ENCODE measurements around the gene BCL11A. TPM values are rescaled to one million over a fixed set of nuclear protein-coding genes. Genes with fewer than 3 reads are reported as not detected.

BCL11A gene
- total RNA-seq, 3 donors from 2014 or later, result 0.38 to 2.6 (median 0.87) TPM

GRCh38 chr2:60478660-60479059, 74.8 kb downstream of the BCL11A start:
- no peaks in the 10 kb centered on the region for H3K9me3 Mint-ChIP-seq
- DNase-seq (no peak), ATAC-seq (no peak)
- no peak overlapping the region for H3K4me3 Mint-ChIP-seq
- peaks cover 4% of the 10 kb centered on the region for H3K4me1 Mint-ChIP-seq (ENCODE audit: low read depth)
- no peaks in the 10 kb centered on the region for H3K36me3 Mint-ChIP-seq (ENCODE audit: insufficient read depth)
- peaks cover 4% of the 10 kb centered on the region for H3K27me3 Mint-ChIP-seq (ENCODE audit: low read depth)

DNA sequence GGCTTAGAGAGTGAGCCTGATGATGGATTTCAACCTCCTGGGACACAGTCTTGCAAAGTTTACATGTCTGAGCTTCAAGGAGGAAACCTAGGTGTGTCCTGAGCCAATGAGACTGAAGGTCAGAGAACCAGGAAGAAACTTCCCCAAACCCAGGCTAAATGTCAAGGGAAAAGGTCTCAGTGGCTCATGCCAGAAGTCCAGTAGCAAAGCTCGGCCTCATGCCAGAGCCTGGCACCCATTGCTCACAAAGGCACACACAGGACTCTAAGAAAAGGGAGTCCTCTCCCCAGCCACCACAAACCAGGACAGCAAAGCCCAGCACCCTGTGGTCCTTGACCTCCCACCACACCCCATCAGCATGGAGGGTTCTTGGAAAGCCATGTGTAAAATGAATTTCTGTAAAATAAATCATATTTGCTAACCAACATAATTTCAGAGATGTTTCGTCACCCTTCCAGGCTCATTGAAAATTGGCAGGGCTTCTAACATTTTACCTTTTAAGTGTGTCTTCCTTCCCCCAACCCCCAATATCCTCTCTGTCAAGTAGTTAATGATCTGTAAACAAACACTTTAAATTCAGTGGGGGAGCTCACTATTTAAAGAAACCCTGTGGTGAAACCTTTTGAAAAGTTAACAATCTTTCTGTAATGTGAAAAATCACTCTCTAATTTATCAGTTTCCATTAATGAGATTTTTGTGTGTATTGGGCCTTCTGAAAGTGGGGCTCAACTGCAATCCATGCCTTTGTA, 77.1 kb downstream of the BCL11A start:
- DNase-seq (no peak), ATAC-seq (no peak)
- H3K4me3 Mint-ChIP-seq, result no peak overlapping the region
- no peaks in the 10 kb centered on the region for H3K27me3 Mint-ChIP-seq (ENCODE audit: low read depth)
- H3K36me3 Mint-ChIP-seq (ENCODE audit: insufficient read depth), result no peaks in the 10 kb centered on the region
- peaks cover 2% of the 10 kb centered on the region for H3K4me1 Mint-ChIP-seq (ENCODE audit: low read depth)
- H3K9me3 Mint-ChIP-seq, result no peaks in the 10 kb centered on the region

DNA sequence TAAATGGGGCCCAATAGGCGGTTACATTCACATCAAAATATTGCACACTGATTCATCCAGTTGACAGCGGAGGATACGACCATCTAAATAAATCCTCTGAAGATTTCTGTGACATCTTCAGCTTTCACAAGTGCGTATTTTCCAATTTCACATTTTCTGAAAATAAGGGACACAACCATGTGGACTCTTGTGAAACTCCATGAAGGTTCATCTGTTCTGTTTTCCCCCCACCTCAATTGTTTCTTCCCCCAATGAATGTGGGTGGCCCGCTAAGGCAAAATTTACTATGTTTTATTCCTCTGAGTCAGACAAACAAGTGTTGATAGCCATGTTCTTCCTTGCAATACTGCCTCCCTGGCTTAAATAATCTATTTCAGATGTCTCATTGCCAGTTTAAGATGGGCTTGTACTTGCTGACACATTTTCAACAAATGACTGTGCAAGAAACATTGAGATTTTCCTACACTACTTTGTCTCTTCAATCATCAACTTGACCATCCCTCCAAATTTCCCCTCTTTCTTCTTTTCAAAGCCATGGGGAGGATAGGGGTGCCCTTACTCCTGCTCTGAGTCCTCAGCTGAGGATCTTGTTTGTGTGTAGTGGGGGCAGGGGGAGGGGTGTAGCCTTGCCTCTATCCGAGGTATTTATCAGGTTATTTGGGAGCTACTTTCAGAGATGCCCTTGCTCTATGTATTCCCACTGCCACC, 78.2 kb downstream of the BCL11A start:
- H3K9me3 Mint-ChIP-seq, result no peaks in the 10 kb centered on the region
- no peaks in the 10 kb centered on the region for H3K27me3 Mint-ChIP-seq (ENCODE audit: low read depth)
- DNase-seq (no peak), ATAC-seq (no peak)
- no peaks in the 10 kb centered on the region for H3K4me1 Mint-ChIP-seq (ENCODE audit: low read depth)
- no peaks in the 10 kb centered on the region for H3K36me3 Mint-ChIP-seq (ENCODE audit: insufficient read depth)
- H3K4me3 Mint-ChIP-seq, result no peak overlapping the region

GRCh38 chr2:60474301-60474700, 79.2 kb downstream of the BCL11A start:
- H3K9me3 Mint-ChIP-seq, result no peaks in the 10 kb centered on the region
- H3K36me3 Mint-ChIP-seq (ENCODE audit: insufficient read depth), result no peaks in the 10 kb centered on the region
- H3K4me3 Mint-ChIP-seq, result no peak overlapping the region
- ATAC-seq, result no peak
- no peaks in the 10 kb centered on the region for H3K27me3 Mint-ChIP-seq (ENCODE audit: low read depth)
- no peak for DNase-seq
- H3K4me1 Mint-ChIP-seq (ENCODE audit: low read depth), result no peaks in the 10 kb centered on the region

DNA sequence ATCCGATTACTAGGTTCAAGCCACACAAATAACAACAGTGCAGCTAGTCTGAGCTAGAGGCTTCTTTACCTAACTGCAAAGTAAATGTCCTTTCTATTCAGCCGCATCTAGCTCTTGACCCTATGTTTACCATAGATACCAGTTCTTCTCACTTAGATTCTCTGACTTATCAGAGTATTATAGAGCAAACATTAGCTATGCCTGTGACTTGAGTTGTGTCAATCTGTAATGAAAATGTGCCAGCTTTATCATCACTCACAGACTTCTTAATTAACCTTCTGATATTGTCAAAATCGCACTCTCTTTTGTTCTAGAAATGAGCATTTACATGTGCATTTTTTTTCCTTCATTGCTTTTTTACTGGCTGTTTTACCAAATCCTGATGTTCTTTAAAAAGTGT, 79.9 kb downstream of the BCL11A start:
- no peak for ATAC-seq
- H3K4me1 Mint-ChIP-seq (ENCODE audit: low read depth), result no peaks in the 10 kb centered on the region
- H3K9me3 Mint-ChIP-seq, result no peaks in the 10 kb centered on the region
- H3K36me3 Mint-ChIP-seq (ENCODE audit: insufficient read depth), result no peaks in the 10 kb centered on the region
- H3K27me3 Mint-ChIP-seq (ENCODE audit: low read depth), result no peaks in the 10 kb centered on the region
- no peak overlapping the region for H3K4me3 Mint-ChIP-seq
- DNase-seq, result no peak

- H3K36me3 Mint-ChIP-seq (ENCODE audit: insufficient read depth), result no peaks in the 10 kb centered on the region
- DNase-seq (no peak), ATAC-seq (no peak)
- H3K4me1 Mint-ChIP-seq (ENCODE audit: low read depth), result no peaks in the 10 kb centered on the region
- H3K9me3 Mint-ChIP-seq, result no peaks in the 10 kb centered on the region
- no peaks in the 10 kb centered on the region for H3K27me3 Mint-ChIP-seq (ENCODE audit: low read depth)
- H3K4me3 Mint-ChIP-seq, result no peak overlapping the region
Observed at GRCh38 chr2:60472663-60473289, 80.7 kb downstream of the BCL11A start.

- Mint-ChIP-seq H3K36me3 (ENCODE audit: insufficient read depth) (no peaks in the 10 kb centered on the region), H3K4me1 (ENCODE audit: low read depth) (no peaks in the 10 kb centered on the region), H3K27me3 (ENCODE audit: low read depth) (no peaks in the 10 kb centered on the region), H3K9me3 (no peaks in the 10 kb centered on the region), H3K4me3 (no peak overlapping the region)
- ATAC-seq (no peak), DNase-seq (no peak)
Observed at GRCh38 chr2:60472041-60472440, 81.4 kb downstream of the BCL11A start.

DNA sequence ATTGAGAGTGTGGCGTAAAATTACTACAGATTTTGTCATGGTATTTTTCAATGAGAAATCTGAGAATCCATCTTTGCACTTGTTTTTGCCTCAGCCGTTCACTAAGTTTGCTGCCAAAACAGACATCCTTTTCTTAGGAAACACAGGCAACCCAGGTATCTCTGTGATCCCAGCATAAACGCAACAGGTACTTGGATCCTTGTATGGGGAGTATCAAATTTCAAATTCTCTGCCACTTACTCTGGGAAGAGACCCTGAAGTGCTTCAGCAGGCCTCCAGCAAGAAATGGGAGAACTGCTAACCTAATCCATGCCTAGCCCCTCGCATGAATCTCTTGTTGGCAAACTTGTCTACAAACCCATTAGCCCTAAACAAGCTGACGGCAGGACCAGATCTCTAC, 83.1 kb downstream of the BCL11A start:
- Mint-ChIP-seq H3K27me3 (ENCODE audit: low read depth) (no peaks in the 10 kb centered on the region), H3K4me3 (no peak overlapping the region), H3K4me1 (ENCODE audit: low read depth) (no peaks in the 10 kb centered on the region), H3K9me3 (no peaks in the 10 kb centered on the region), H3K36me3 (ENCODE audit: insufficient read depth) (no peaks in the 10 kb centered on the region)
- no peak for DNase-seq
- no peak for ATAC-seq

DNA sequence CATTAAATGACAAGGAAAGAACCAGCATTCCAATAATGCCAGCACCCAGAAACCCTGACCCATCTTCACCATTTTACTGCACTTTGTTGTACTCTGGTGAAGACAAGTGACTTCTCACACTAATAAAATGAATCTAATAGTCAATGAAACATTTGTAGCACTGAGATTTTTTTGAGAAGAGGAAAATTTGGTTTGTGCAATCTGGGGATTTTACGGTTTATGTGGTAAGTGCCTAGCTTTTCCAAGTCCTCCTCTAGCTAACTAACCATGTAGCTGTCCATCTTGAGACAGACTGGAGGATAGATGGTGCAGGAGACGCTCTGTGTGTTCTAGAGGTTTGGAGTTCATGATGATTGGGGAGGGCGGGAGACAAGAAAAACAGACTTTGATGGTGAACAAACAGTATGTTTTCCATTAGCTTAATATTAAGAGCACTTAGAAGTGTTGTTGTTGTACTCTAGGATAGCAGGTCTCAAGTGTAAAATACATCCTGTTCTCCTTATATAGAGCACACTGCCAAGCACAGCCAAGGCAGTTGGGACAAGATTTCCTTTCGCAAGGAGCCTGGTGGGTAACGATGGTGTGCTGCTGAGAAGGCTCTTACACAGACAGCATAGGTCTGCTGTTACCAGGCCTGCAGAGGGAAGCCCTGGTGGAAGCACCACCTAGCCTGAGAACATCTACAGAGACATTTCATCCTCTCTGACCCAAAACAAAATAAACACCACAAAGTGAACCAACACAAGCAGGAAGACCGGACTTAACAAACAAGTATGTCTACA, 83.7 kb downstream of the BCL11A start:
- DNase-seq (no peak), ATAC-seq (no peak)
- no peak overlapping the region for H3K4me3 Mint-ChIP-seq
- H3K4me1 Mint-ChIP-seq (ENCODE audit: low read depth), result no peaks in the 10 kb centered on the region
- no peaks in the 10 kb centered on the region for H3K36me3 Mint-ChIP-seq (ENCODE audit: insufficient read depth)
- H3K9me3 Mint-ChIP-seq, result no peaks in the 10 kb centered on the region
- no peaks in the 10 kb centered on the region for H3K27me3 Mint-ChIP-seq (ENCODE audit: low read depth)

DNA sequence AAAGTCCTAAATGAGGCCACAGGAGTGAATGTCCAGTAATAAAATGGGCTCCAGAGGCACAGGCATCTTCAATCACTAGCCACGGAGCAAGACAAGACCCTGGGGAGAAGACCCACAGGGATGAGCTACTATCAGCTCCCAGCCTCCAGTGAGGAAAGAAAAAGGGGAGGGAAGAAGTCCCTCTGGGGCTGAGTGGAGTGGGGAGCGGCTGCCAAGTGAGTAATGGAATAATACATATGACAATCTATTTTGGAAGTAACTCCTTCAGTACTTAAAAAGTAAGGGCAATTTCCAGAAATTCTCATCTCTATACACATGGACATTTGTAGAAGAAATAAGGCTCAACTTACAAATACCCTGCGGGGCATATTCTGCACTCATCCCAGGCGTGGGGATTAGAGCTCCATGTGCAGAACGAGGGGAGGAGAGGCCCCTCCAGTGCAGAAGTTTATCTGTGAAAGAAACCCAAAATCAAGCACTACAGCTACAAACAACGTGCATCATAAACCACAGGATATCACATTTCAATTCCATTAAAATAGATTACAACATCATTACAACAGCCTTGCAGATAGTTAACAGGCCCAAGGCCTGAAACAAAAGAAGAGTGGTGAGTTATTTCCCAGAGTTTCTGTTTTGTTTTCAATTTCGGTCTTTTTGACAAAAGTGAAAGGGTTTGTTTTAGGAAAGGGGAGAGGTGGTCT, 84.9 kb downstream of the BCL11A start:
- Mint-ChIP-seq H3K9me3 (no peaks in the 10 kb centered on the region), H3K36me3 (ENCODE audit: insufficient read depth) (no peaks in the 10 kb centered on the region), H3K4me3 (no peak overlapping the region), H3K27me3 (ENCODE audit: low read depth) (peaks cover 2% of the 10 kb centered on the region), H3K4me1 (ENCODE audit: low read depth) (no peaks in the 10 kb centered on the region)
- no peak for DNase-seq
- no peak for ATAC-seq

- H3K4me3 Mint-ChIP-seq, result no peak overlapping the region
- H3K36me3 Mint-ChIP-seq (ENCODE audit: insufficient read depth), result no peaks in the 10 kb centered on the region
- peaks cover 2% of the 10 kb centered on the region for H3K27me3 Mint-ChIP-seq (ENCODE audit: low read depth)
- no peak for ATAC-seq
- no peak for DNase-seq
- H3K9me3 Mint-ChIP-seq, result no peaks in the 10 kb centered on the region
- H3K4me1 Mint-ChIP-seq (ENCODE audit: low read depth), result no peaks in the 10 kb centered on the region
Observed at GRCh38 chr2:60466161-60466702, 87.2 kb downstream of the BCL11A start.

DNA sequence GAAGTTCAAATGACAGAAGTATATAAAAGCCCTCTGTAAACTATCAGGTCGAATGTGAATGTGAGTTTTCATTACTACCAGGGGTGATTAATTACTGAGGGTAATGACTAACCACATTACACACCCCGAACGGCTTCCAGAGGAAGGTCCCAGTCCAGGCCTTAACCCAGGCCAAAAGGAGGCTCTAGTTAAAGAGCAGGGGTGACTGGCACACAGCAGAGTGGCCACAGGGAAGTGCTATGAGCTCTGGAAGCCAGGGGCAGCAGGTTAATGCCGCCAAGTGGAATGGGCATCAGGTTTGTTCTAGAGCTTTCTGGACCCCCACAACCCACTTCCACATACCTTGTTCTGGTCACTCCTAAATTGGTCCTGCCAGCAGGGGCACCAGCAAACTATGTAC, 87.7 kb downstream of the BCL11A start:
- H3K4me1 Mint-ChIP-seq (ENCODE audit: low read depth), result no peaks in the 10 kb centered on the region
- peaks cover 2% of the 10 kb centered on the region for H3K27me3 Mint-ChIP-seq (ENCODE audit: low read depth)
- H3K9me3 Mint-ChIP-seq, result no peaks in the 10 kb centered on the region
- H3K4me3 Mint-ChIP-seq, result no peak overlapping the region
- H3K36me3 Mint-ChIP-seq (ENCODE audit: insufficient read depth), result no peaks in the 10 kb centered on the region
- ATAC-seq, result no peak
- no peak for DNase-seq

- H3K9me3 Mint-ChIP-seq, result no peaks in the 10 kb centered on the region
Observed at GRCh38 chr2:60463249-60463648, 90.2 kb downstream of the BCL11A start.

More at GRCh38 chr2:60463249-60463648, 90.2 kb downstream of the BCL11A start:
- ATAC-seq (no peak), DNase-seq (no peak)
- Mint-ChIP-seq H3K4me1 (ENCODE audit: low read depth) (no peaks in the 10 kb centered on the region), H3K36me3 (ENCODE audit: insufficient read depth) (no peaks in the 10 kb centered on the region), H3K4me3 (no peak overlapping the region), H3K27me3 (ENCODE audit: low read depth) (peaks cover 4% of the 10 kb centered on the region)
